K562 (cell line): ENCODE measurements around the gene SOWAHA. TPM values are rescaled to one million over a fixed set of nuclear protein-coding genes. Genes with fewer than 3 reads are reported as not detected.

Experiments
- ATAC-seq: fragments of 200-7000 bp; cut with Tn5 transposase; 3 replicates; pipeline ENCODE4 v1.9.1; 2020; ENCODE audit warnings: moderate library complexity
- BruUV-seq: library from RNA; stranded (reverse); fragments of 400-500 nt; replicated peaks from 2 replicates; lab custom pipeline; 2021; lab: Mats Ljungman, UMichigan
- CTCF ChIA-PET: fragments of 300-600 bp; formaldehyde crosslinking; extraction: SDS; loops from one replicate; lab custom pipeline; 2021; ENCODE audit warnings: low intra/inter-chr PET ratio; lab: Yijun Ruan, JAX
- POLR2A ChIA-PET: fragments of 300-600, 350-650 bp; sonication (Branson Sonifier 250); formaldehyde crosslinking; extraction: SDS; loops from one replicate; lab custom pipeline; 2021; ENCODE audit warnings: antibody characterized with exemption, inconsistent platforms; lab: Yijun Ruan, JAX
- DNase-seq, 4 experiments: peaks; one replicate each; pipeline versions ENCODE4 v3.0.0 to v3.0.0-alpha.2; 2011 to 2018; ENCODE audit warnings: low spot score in 3 of 4, mixed read lengths in 3 of 4; ENCODE audit errors: extremely low read depth in 1 of 4
- FAIRE-seq: peaks from 2 replicates; lab custom pipeline; 2011; peaks lifted over from hg19 to GRCh38; lab: Jason Lieb, UNC
- H2AFZ ChIP-seq: 2 replicates; pipeline ENCODE4 v1.6.0; 2011; ENCODE audit warnings: low read depth, low read length, control low read depth, inconsistent platforms
- H3K27ac ChIP-seq: fragments of 200-600 bp; 3 replicates; pipeline ENCODE4 v1.8.0; 2011; ENCODE audit warnings: low read depth, mild to moderate bottlenecking, control low read depth, inconsistent platforms, low read length, moderate library complexity, mixed read lengths; ENCODE audit errors: extremely low read depth
- H3K27me3 ChIP-seq, 2 experiments: fragments of 300-600 bp in 1 of 2; 2 replicates in 1 of 2; 3 replicates in 1 of 2; pipeline versions ENCODE4 v1.6.0 to v1.8.0; 2011; ENCODE audit warnings: inconsistent platforms in 2 of 2, low read length in 2 of 2, mild to moderate bottlenecking in 1 of 2, mixed read lengths in 1 of 2, moderate library complexity in 1 of 2; ENCODE audit not compliant: control insufficient read depth in 2 of 2, insufficient read depth in 2 of 2
- H3K36me3 ChIP-seq: fragments of 300-600 bp; 3 replicates; pipeline ENCODE4 v1.8.0; 2011; ENCODE audit warnings: mild to moderate bottlenecking, low read length, inconsistent platforms; ENCODE audit not compliant: control insufficient read depth, insufficient read depth
- H3K4me1 ChIP-seq, 2 experiments: fragments of 200-600 bp in 1 of 2; replicated peaks in 1 of 2; 2 replicates in 1 of 2; 3 replicates in 1 of 2; pipeline versions ENCODE4 v1.5.1 to v1.8.0; 2011; ENCODE audit warnings: inconsistent platforms in 2 of 2, low read length in 2 of 2, mild to moderate bottlenecking in 1 of 2, mixed read lengths in 1 of 2, moderate library complexity in 1 of 2; ENCODE audit not compliant: control insufficient read depth in 2 of 2, insufficient read depth in 2 of 2
- H3K4me2 ChIP-seq: 2 replicates; pipeline ENCODE4 v1.6.1; 2011; ENCODE audit warnings: low read length, control low read depth, inconsistent platforms, mixed read lengths; ENCODE audit not compliant: insufficient read depth
- H3K4me3 ChIP-seq: fragments of 200-600 bp; sonication (generic), shearing (Covaris generic); 2 replicates; pipeline ENCODE4 v1.5.1; 2016; ENCODE audit warnings: control low read depth, inconsistent platforms
- H3K79me2 ChIP-seq: fragments of 200-600 bp; 3 replicates; pipeline ENCODE4 v1.8.0; 2011; ENCODE audit warnings: low read length, inconsistent platforms; ENCODE audit not compliant: control insufficient read depth, insufficient read depth
- H3K9ac ChIP-seq, 2 experiments: 2 replicates each; pipeline versions ENCODE4 v1.6.0 to v1.6.1; 2011; ENCODE audit warnings: low read depth in 2 of 2, low read length in 2 of 2, control low read depth in 1 of 2, inconsistent platforms in 1 of 2, mild to moderate bottlenecking in 1 of 2, mixed read lengths in 1 of 2; ENCODE audit not compliant: insufficient read depth in 1 of 2
- H3K9me1 ChIP-seq: one replicate; pipeline ENCODE4 v1.6.0; 2011; ENCODE audit warnings: inconsistent platforms, mild to moderate bottlenecking, low read length, moderate library complexity; ENCODE audit not compliant: control insufficient read depth, insufficient read depth
- H3K9me3 ChIP-seq: replicated peaks from 2 replicates; pipeline ENCODE4 v1.5.1; 2011; ENCODE audit warnings: low read depth, low read length, inconsistent platforms; ENCODE audit not compliant: control insufficient read depth, insufficient read depth
- H4K20me1 ChIP-seq: replicated peaks from 2 replicates; pipeline ENCODE4 v1.6.1; 2011; ENCODE audit warnings: low read length, inconsistent platforms, mixed read lengths; ENCODE audit not compliant: control insufficient read depth, insufficient read depth
- ATF3 ChIP-seq, 2 experiments: fragments of 450-650 bp in 1 of 2; sonication (generic) in 1 of 2; formaldehyde crosslinking in 1 of 2; IDR thresholded peaks in 1 of 2; conservative IDR thresholded peaks in 1 of 2; 2 replicates each; pipeline versions ENCODE4 v1.6.1 to v1.8.1; 2016 to 2023; ENCODE audit warnings: mild to moderate bottlenecking in 2 of 2, moderate library complexity in 2 of 2, inconsistent platforms in 1 of 2, missing genetic modification reagents in 1 of 2
- ATF4 ChIP-seq: fragments of 450-650 bp; formaldehyde crosslinking; IDR thresholded peaks from 2 replicates; pipeline ENCODE4 v1.4.0; 2022; ENCODE audit warnings: mild to moderate bottlenecking, moderate library complexity
- CEBPB ChIP-seq: fragments of 450-650 bp; IDR thresholded peaks from 2 replicates; pipeline ENCODE4 v1.6.1; 2016; ENCODE audit warnings: missing genetic modification characterization, missing compliant biosample characterization
- DLX4 ChIP-seq: fragments of 250-450 bp; sonication (Bioruptor Pico); IDR thresholded peaks from 2 replicates; pipeline ENCODE4 v1.6.1; 2021; ENCODE audit warnings: mild to moderate bottlenecking
- ELF1 ChIP-seq: fragments of 200-800 bp; sonication (Bioruptor generic); IDR thresholded peaks from 2 replicates; pipeline ENCODE4 v1.6.1; 2016; ENCODE audit warnings: missing genetic modification characterization, missing compliant biosample characterization
- ELF2 ChIP-seq: fragments of 250-450 bp; sonication (Bioruptor Pico); IDR thresholded peaks from 2 replicates; pipeline ENCODE4 v1.5.0; 2021; ENCODE audit warnings: mild to moderate bottlenecking
- ETV1 ChIP-seq: fragments of 450-650 bp; conservative IDR thresholded peaks from 2 replicates; pipeline ENCODE4 v1.6.1; 2016; ENCODE audit warnings: missing genetic modification characterization, control low read depth, low read depth, missing compliant biosample characterization
- MTA3 ChIP-seq: fragments of 450-650 bp; formaldehyde crosslinking; IDR thresholded peaks from 2 replicates; pipeline ENCODE4 v1.6.1; 2017; ENCODE audit warnings: mild to moderate bottlenecking, borderline replicate concordance
- NR2C2 ChIP-seq, 2 experiments: fragments of 200-800 bp in 1 of 2; sonication (Bioruptor generic) in 1 of 2; sonication (generic) in 1 of 2; formaldehyde crosslinking in 1 of 2; IDR thresholded peaks; 2 replicates each; pipeline versions ENCODE4 v1.6.1 to v1.8.0; 2016 to 2022; ENCODE audit warnings: mild to moderate bottlenecking in 1 of 2, missing compliant biosample characterization in 1 of 2, missing genetic modification characterization in 1 of 2, missing genetic modification reagents in 1 of 2
- POLR2H ChIP-seq: IDR thresholded peaks from 2 replicates; pipeline ENCODE4 v1.6.1; 2016; ENCODE audit warnings: missing genetic modification characterization, low read depth, mild to moderate bottlenecking, control low read depth, missing compliant biosample characterization, moderate library complexity
- SRF ChIP-seq, 2 experiments: fragments of 250-450, 450-650 bp in 1 of 2; sonication (Bioruptor Pico) in 1 of 2; sonication (generic) in 1 of 2; formaldehyde crosslinking; IDR thresholded peaks; 2 replicates each; pipeline versions ENCODE4 v1.5.0 to v1.5.1; 2020 to 2022; ENCODE audit warnings: mild to moderate bottlenecking in 1 of 2, missing genetic modification reagents in 1 of 2
- ZNF589 ChIP-seq: fragments of 200-800 bp; sonication (Bioruptor generic); IDR thresholded peaks from 2 replicates; pipeline ENCODE4 v1.6.1; 2016; ENCODE audit warnings: low read depth, missing genetic modification characterization, missing compliant biosample characterization
- WGBS: fragments of 100-300 bp; shearing (Covaris generic); methylation state at CpG from one replicate; pipeline ENCODE4 v1.1.6; 2016; ENCODE audit warnings: low coverage, mixed read lengths; ENCODE audit not compliant: insufficient coverage; ENCODE audit errors: missing lambda C conversion rate; 5-methylcytosine and 5-hydroxymethylcytosine counted together
- in situ Hi-C: fragments of 300-500 bp; cut with MboI; formaldehyde crosslinking; loops from 4 replicates; pipeline ENCODE4 v1.15.0; 2018; ENCODE audit warnings: inconsistent platforms, mixed read lengths
- intact Hi-C: fragments of 100-400 bp; cut with micrococcal nuclease; formaldehyde crosslinking; loops from 2 replicates; pipeline ENCODE4 v1.14.2; 2022
- polyA plus RNA-seq, 8 experiments: library from polyadenylated mRNA; depleted of rRNA in 4 of 8; stranded (reverse) in 5 of 8; unstranded in 3 of 8; fragments of >200 nt; fragmentation: Nextera tagmentation in 2 of 8; fragmentation: Illumina TruSeq in 1 of 8; extraction: Ambion mirVana in 2 of 8; extraction: Trizol in 1 of 8; gene quantifications; 2 replicates each; pipeline versions ENCODE4 v1.2.1 to v1.2.3, GENCODE V29; 2011 to 2014; ENCODE audit warnings: inconsistent platforms in 1 of 8, missing spikeins in 1 of 8
- total RNA-seq, 7 experiments: library from RNA; depleted of rRNA in 6 of 7; stranded (reverse); fragments of >200 nt in 6 of 7; fragmentation: Illumina TruSeq in 2 of 7; extraction: Trizol in 2 of 7; gene quantifications; 2 replicates each; pipeline versions ENCODE4 v1.2.1 to v1.2.3, GENCODE V29; 2011 to 2021; ENCODE audit warnings: low replicate concordance in 1 of 7

Gene SOWAHA
- total and polyA plus RNA-seq, 9 of the 15 experiments (the other 6 are each of a cell fraction or from before 2014, with no cell fraction given), result not detected

GRCh38 chr5:132849347-132849746, 36.2 kb downstream of the SOWAHA start:
- H4K20me1 ChIP-seq, result no peaks in the 10 kb centered on the region
- no TSS peak for BruUV-seq
- intact Hi-C loops (no loop called here), in situ Hi-C loops (no loop called here)
- peaks cover 0 to 14% of the 10 kb centered on the region in 2 experiments; a peak in 3 of 5 replicates for H3K4me1 ChIP-seq
- FAIRE-seq (no peak), DNase-seq (no peak), ATAC-seq (peak; percentile 46)
- no peak overlapping the region for H3K4me3 ChIP-seq
- H3K79me2 ChIP-seq, result no peaks in the 10 kb centered on the region
- H3K27ac ChIP-seq, result no peak overlapping the region
- no peak overlapping the region for H3K4me2 ChIP-seq
- no peaks in the 10 kb centered on the region for H3K27me3 ChIP-seq
- 4% methylated on average over 1 of the region's 1 CpG for WGBS
- ChIA-PET CTCF (no interaction called here), POLR2A (interaction anchor here (0.7 to 3.1 kb wide), 8 partner anchors 9 to 474 kb away, joined by 3 to 25 read pairs (median 8); partner anchors contain the start of genes GDF9 and UQCRQ)
- H3K36me3 ChIP-seq, result no peaks in the 10 kb centered on the region
- no peaks in the 10 kb centered on the region for H3K9me1 ChIP-seq
- no peaks in the 10 kb centered on the region for H3K9me3 ChIP-seq
- H3K9ac ChIP-seq, result no peak overlapping the region
- peak overlapping the region; percentile 75 for H2AFZ ChIP-seq
- no peak for TF ChIP-seq ELF2 (CRISPR knock-in tag)
- 0 out of 2 replicates have a peak, but pooled peaks have one; percentile 17 for TF ChIP-seq ELF1 (tag)
- no peak for TF ChIP-seq NR2C2 (CRISPR knock-in tag; IDR thresholded peaks at IDR 0.05)
- TF ChIP-seq NR2C2 (tag; IDR thresholded peaks at IDR 0.05), result peak; percentile 78
- 0 out of 2 replicates have a peak, but pooled peaks have one; percentile 8 for TF ChIP-seq ETV1
- 0 out of 4 replicates have a peak, but pooled peaks of 1 of the 2 experiments have one; percentile 20 for TF ChIP-seq SRF (CRISPR knock-in tag; IDR thresholded peaks at IDR 0.05)
- peak; percentile 36; the same call in 1 of the 2 replicates for TF ChIP-seq POLR2H
- peak; percentile 96 for TF ChIP-seq ATF3 (IDR thresholded peaks at IDR 0.05)
- no peak for TF ChIP-seq ATF3 (CRISPR knock-in tag; conservative IDR thresholded peaks at IDR 0.05)
- TF ChIP-seq DLX4 (CRISPR knock-in tag), result no peak
- TF ChIP-seq ATF4 (CRISPR knock-in tag), result peak; percentile 92
- TF ChIP-seq MTA3, result no peak
- TF ChIP-seq CEBPB (tag), result peak; percentile 88
- 0 out of 2 replicates have a peak, but pooled peaks have one; percentile 25 for TF ChIP-seq ZNF589
